NCI-H1105 (cell line): Measurements from ENCODE around the gene CDNF.

ENCODE experiments used
- DNase-seq: peaks from one replicate; lab custom pipeline; 2025; lab: John Stamatoyannopoulos, UW

The CDNF gene

DNA sequence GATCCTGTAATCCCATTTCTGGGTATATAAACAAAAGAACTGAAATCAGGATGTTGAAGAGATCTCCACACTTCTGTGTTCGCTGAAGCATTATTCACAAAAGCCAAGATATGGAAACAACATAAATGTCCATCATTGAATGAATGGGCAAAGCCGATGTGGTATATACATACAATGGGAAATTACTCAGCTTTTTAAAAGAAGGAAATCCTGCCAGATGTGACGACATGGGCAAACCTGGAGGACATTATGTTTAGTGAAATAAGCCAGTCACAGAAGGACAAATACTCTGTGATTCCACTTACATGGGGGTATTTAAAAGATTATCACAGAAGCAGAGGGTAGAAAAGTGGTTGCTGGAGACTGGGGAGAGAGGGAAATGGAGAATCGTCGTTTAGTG is 39.2 kb downstream of the CDNF start:
- no peak for DNase-seq

DNA sequence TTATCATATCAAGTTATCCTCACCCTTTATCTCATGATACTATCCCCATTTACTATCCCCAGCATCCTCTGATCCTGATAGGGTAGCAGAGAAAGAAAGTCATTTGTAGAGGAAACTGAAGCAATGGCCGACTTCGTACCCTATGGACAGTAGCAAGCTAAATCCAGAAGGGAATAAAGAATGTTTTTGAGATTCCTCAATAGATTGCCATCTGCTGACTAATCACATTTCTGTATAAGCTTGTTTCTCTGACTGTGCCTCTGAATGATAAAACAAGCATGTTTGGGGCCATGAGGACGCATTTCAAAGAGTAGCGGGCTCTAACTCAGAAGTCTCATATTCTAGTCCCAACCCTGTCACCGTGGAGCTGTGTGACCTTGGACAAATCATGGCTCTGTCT is 49.9 kb downstream of the CDNF start:
- DNase-seq = no peak

DNA sequence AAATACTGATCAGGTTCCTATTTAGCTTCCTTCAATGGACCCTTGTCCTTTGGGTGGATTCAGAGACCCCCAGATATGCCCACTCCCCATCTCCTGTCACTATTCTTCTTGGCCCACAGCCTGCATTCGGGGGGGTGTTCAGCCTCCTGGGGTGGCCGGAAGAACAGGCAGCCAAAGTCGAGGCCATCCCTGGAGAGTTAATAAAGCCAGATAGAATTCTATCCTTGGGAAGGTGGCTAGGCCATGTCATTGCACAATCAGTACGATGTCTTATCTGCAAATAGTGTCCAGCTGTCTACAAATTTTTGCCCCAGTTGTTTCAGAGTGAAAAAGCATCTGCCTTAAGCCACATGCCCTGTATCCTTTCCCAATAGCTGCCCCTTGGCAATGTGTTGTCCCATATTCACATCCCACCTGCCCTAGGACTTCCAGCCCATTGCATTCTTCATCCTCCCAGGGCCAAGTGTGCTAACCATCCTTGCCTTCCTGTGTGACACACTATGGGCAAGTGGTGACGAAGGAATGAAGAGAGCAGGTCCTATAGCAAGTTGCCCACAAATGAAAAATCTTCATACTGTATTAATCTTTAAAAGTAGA is 53.3 kb downstream of the CDNF start:
- no peak for DNase-seq

DNA sequence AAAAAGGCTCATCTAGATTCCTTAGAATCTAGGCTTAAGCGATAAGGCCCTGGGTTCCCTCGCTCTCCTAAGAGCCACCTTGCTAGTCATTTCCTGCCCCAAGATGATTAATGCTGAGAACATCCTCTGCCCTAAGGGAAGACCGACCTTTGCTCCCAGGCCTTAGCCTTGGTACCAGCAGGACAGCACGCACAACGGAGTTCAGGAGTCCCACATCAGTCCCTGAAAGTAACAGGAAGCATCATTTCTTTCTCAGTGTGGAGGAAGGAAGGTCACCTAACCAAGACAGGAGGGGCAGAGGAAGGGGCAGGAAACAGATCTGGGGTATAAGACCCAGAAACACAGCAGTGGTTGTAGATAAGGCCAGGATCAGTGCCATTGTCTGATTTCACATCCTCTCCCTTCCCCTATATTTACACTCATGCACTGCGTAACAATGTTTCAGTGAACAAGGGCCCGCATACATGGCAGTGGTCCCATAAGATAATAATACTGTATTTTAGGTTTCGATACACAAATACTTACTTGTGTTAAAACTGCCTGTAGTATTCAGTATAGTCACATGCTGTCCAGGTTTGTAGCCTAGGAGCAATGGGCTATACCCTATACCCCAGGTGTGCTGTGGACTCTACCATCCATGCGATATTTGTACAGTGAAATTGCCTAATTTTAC is 55.0 kb downstream of the CDNF start:
- DNase-seq = no peak

DNA sequence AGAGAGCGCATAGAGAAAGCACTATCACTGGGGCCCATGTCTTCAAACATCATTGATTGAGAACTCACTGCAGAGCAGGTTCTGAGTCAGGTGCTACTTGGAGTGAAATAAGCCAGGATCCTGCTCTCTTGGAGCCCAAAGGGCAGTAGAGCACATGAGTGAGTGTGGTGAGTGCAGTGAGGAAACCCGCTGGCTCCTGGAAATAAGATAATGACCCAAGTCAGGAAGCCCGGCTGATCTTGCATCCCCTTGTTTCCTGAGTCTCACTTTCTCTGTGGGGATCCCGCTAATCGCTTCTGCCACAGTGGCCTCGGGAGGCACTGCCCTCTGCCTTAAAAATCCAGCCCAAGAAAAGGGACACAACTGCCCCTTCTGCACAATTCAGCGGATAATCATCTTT is 56.1 kb downstream of the CDNF start:
- no peak for DNase-seq

DNA sequence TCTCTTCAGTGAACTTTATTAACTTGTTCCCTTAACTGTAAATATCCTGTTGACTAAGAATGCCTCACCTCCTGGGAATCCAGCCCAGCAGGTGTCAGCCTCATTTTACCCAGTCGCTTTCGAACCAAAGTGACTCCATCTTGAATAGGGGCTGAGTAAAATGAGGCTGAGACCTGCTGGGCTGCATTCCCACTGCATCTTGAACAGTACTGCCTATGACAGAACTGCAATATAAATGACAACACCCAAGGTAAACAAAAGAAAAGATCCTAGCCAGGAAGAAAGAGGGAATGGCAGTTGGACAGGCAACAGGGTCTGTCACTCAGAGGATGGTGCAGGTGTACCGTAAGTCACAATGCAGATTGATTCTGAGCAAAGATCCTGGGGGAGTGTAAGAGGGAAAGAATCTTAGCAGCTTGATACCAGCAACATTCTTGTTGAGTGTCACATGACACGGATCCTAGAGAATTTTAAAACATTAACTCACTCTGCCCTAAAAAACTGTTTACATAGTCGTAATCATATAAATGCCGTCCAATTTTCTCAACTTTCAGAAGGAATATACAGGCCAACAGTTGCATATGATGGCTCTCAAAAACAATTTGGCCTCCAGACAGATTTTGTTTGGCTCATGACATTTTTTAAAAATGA is 58.7 kb downstream of the CDNF start:
- DNase-seq = no peak

DNA sequence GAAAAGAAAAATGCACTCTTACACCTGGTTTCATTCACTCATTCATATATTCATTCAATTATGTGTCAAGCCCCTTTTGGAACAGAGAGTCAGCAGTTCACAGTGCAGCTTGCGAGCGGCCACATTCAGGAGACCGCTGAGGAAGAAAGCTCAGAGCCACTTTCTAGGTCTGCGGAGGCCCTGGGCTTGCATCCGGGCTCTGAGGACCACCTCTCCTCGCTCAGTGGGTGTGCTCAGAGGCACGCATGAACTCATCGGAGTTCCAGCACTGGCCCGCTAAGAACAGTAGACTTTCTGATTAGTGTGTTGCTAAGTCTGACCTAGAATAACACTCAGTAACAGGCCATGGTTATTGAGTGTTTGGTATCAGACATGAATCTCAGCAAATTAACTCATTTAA is 61.3 kb downstream of the CDNF start:
- no peak for DNase-seq

DNA sequence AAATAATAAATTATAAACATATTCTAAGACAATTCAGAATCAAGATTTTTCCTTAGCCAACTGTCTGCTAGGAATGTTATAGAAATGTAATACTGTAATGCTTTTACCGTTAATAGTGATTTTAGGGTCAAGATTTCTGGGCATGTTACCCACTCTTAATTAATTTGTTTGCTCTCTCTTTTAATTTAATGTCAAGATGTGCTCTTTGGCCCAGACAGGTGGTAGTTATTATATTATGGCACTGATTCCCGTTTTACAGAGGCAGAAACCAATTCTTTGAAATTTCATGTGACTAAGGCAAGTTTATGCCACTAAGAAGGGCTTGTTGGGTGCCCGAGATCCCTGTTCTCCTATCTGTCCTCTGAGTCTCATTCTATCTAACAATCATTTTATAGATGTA is 62.2 kb downstream of the CDNF start:
- DNase-seq = no peak

DNA sequence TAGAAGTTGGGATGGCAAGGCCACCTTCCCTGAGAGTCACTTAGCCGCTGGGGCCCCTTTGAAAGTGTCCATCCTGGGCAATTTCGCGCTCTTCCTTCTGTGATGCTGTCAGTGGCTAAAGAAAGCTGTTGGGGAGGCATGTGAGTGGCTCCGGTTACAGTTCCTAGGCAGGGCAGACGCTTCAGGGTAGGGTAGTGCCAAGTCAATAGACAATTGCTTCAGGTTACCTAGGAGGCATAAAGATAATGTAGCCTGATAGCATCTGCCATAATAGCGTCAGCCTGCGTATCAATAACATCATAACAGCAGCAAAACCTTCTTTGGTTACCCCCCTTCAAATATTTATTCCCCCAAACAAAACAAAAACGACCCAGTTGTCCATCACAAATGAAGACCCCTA is 63.0 kb downstream of the CDNF start, which contains the start of gene FAM107B:
TSS of gene FAM107B (minus strand) at position 101 of the 400 bp plus-strand sequence. CDS start 234 bp downstream, outside the sequence.
- no peak for DNase-seq

DNA sequence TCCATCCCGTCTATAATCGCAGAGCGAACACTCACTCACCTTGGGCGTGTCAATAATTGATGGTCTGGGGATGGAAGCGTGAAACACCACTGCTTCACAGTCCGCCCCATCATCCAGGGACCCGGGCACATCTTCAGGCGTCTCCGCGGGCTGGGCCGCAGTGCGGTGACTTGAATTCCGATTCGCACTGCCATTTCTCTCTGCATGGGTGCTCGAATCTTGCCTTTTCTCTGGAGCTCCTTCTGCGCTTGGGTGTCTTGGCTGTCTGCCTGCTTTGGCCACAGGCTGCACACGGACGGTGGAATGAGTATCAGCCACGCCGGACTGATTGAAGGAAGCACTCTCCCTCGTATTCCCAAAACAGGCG is 63.6 kb downstream of the CDNF start:
- no peak for DNase-seq

DNA sequence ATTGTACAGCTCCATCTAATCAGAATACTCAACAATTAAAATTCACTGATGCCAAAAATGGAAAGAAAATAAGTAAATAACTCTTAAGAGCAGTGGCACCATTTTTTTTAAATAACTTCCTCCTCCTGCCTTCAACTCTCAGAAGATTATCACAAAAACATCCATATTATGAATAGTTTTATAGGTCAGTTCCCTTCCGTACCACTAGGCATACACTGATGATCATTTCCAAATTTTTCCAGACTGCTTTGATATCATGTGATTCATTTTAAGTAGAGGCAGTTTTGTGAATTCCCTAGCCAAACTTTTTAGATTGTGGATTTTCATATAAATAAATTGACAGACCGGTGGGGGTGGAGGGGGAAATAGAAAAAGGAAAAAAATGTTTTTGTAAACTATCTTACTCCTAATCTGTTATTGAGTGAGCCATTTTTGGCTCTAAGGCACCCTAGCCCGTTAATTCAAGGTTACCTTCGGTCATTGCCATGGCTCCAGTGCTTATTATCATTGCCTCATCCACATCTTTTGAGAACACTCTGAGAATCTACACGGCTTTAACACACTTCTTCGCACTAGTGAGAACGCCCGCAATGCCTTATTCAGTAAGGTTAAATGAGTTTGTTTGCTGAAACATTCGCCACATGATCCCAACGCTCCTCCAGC is 64.2 kb downstream of the CDNF start:
- DNase-seq = no peak

DNA sequence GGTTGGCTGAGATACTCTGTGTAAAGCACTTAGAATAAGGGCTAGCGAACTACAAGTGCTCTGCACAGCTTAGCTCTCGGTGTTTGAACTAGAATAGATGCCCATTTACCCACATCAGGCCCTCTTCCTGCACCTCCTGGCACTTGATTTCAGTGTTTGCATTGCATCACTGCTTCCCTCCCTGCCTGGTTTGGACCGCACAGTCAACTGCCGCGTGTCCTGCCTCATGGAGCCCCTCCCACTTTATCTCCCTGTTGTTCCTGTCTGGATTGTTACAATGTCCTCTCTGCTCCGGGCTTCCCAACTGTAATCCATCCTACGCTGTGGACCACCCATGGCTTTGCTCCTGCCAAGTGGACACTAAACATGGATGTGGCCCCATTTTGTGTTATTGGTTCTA is 65.4 kb downstream of the CDNF start:
- no peak for DNase-seq

DNA sequence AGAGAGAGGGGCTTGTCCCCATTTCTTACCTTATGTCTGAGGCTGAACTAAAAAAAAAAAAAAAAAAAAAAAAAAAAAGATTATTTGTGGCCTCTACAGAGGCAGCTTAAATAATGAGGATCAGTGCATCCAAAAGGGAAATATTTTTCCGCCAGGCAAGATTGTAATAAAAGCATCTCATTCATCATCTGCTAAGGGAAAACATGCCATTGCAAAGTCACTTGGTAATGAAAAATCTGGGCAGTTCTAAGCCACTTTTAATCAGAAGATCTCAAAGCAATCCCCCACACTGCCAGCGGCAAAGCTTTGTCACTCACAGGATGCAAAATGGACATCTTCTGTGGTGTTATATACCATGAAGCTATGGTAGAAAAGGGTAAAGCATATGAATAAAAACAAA is 66.9 kb downstream of the CDNF start:
- DNase-seq = no peak
